HL-60/S4 treated with phorbol 12-myristate 13-acetate at 8.2 ng/mL for 4 days and 3 days (cell line): ENCODE results near the gene ADGRG3.

ENCODE experiments used
- in situ Hi-C: fragments of 300-500 bp; cut with MboI; formaldehyde crosslinking; loops from 2 replicates; pipeline ENCODE4 v1.15.0; 2022; ENCODE audit warnings: low sequenced_read_pairs

ADGRG3 gene

DNA sequence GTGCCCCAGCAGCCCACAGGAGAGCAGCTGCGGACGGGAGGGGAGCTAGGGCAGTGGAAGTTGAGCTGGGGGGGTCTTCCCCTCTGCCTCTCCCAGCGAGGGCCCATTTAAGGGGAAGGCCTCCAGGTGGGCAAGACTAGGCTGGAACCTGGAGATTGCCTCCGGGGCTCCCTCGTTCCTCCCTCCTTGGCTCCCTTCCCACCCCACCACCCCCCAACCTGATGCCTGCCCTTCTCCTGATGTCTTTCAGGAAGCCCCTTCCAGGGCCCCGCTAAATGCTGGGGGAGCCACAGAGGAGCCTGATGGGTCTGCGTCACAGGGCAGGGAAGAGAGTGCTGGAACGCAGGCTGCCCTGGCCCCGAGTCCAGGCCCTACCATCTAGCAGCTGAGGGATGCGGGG is 22.9 kb upstream of the ADGRG3 start:
- in situ Hi-C loops: no loop called here

DNA sequence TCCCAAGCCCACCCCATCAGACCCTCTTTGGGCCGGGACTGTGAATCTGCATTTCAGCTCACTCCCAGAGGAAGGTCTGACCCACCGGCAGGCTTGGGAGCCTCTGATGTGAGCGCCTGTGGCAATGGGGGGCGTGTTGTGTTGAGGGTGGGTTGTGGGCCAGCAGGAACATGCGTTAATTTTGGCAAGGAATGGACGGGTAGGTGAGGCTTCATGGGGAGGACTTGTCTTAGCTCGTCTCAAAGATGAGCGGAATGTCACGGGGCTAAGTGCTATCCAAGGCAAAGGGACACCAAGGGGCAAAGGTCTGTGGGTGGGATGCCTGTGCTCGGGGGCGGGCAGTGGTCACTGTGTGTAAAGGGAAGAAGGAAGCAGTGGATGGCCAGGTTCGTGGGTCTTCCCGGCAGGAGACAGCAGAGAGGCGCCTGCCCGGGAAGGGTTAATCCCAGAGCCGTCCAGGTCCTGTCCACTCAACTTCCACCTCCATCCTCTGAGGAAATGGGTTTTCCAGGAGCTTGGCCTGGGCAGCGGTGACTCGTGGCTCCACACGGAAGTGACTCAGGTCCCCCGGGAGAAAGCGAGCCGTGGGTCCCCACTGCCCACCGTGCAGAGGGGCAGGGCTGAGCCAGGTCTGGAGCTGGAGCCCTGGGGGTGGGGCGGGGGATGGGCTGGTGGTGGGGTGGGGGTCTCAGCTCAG is 22.3 kb upstream of the ADGRG3 start:
- in situ Hi-C loops: no loop called here

DNA sequence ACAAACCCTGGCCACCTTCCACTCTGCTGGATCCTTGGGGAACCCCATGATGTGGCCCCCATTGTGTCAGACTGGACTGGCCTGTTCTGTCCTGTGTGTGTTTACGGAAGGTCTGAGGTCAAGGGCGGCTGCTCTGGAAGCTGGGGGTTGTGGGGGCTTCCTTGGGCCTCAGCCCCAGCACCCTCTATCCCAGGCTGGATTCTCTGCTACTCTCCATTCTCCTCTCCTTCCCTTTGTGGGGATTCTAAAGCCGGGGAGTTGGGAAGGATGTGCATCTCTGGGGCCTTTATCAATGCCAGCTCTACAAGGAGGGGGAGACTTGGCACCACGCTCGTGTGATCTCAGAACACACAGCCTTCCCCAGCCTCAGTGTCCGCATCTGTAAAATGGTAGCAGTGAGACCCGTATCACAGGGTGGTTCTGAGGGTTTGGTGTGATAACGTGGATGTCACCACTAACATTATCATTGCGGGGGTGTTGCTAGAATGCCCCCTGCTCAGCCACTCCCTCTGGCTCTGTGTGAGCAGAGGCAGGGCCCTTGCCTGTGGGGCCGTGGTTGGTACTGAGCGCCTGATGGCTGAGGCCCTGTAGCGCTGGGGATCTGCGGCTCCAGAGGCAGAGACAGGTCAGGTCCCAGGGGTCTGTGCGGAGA is 21.6 kb upstream of the ADGRG3 start:
- in situ Hi-C loops: no loop called here

DNA sequence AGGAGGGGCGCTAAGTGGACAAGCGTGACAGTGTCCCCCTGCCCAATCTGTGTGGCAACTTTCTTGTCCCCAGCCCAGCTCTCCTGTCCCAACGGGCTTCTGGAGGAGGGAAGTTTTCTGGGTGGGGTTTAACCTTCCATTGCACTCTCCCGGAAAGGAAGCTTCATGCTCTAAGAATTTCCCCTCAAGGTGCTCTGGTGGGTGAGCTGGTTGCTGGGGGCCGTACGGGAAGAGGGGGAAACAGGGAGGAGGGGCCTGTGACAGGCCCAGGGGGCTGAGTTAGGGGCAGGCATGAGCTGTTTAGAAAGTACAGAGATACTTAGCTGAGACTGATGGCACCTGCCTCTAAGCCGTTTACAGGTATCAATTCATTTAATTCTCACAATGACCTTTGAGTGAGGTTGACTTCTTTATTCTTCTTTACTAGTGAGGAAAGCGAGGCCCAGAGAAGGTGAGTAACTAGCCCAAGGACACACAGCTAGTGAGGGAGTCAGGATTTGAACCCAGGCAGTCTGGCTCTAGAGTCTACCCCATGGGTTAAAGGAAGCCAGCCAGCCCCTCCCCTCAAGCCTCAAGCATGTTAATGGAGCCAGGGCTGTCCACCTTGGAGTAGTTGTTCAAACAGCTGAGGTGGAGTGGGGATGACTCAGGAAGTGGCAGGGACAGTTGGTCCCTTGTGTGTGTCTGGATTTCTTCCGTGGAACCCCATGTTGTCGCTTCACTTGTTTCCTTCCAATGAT is 20.8 kb upstream of the ADGRG3 start:
- in situ Hi-C loops: no loop called here

DNA sequence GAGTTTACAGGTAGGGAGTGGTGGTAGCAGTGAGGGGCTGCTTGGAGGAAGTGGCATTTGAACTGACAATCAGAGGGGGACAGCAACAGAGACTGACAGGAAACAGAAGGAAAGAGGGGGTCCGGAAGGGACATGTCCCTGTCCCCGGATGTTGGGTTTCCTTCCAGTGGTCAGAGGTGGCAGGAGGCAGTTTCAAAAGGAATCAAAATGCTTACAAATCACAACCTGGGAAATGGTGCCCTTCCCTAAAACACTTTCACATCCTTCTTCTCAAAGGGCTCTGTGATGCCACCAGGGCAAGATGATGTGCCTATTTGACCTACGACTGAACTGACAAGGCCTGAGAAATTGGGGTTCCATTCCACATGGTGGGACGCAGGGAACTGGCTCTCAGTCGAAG is 20.0 kb upstream of the ADGRG3 start:
- in situ Hi-C loops: no loop called here

DNA sequence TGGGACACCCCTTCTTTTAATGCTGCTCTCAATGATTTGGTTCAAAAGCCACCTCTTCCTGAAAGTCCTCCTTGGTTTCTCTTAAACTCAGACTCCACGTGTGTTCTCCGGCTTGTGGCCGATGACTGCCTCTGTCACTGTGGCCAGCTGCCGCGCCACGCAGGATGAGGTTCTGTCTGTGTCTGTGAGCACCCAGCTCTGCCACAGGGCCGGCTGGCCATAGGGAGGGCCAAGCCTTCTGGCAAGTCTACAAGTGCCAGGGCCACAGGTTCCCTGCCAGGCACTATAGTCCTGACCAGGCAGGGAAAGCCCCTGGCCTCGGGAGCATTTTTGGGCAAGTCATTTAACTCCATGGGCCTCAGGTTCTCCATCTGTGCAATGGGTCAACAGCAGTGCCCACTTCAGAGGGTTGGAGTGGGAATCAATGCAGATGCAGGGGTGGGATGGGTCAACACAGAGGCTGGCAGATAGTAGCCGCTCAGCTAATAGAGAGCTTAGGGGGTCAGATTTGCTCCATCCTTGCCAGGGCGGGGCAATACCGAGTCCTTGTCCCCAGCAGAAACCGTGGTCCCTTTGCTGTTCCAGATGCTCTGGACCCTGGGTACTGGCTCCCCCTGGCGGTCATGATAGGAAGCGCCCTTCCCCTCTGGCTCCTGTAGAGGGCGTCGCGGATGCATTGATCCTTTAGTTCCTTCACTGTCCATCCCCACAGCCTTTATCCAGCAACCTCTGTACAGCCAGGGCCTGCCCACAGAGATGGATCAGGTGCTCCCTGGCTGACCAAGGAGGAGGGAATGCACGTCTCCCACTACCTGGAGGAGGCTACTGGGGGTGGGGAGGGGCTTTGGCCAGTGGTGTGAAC is 19.3 kb upstream of the ADGRG3 start:
- in situ Hi-C loops: no loop called here

DNA sequence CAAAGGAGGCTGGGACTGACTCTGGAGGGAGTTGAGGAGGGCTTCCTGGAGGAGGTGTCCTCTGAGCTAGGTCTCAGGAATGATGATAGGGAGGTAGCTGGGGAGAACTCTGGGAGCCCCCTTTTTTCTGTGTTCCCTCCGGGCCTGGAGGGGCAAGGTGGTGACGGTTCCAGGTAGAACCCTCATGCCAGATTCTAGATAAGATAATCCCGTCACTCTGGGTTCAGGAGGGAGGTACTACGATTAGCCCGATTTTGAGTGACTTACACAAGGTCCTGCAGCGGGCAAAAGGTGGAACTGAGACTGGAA is 18.7 kb upstream of the ADGRG3 start:
- in situ Hi-C loops: no loop called here

DNA sequence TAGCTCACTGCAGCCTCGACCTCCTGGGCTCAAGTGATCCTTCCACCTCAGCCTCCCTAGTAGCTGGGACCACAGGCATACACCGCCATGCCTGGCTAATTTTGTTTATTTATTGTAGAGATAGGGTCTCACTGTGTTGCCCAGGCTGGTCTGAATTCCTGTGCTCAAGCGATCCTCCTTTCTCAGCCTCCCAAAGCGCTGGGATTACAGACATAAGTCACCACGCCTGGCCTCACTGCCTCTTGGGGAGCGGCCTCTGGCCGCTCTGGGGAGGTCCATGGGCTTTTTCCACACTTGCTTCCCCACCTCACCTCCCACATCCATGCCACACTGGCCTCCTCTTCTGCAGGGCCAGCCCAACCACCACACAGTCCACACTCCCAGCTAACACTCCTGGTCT is 18.3 kb upstream of the ADGRG3 start:
- in situ Hi-C loops: no loop called here

DNA sequence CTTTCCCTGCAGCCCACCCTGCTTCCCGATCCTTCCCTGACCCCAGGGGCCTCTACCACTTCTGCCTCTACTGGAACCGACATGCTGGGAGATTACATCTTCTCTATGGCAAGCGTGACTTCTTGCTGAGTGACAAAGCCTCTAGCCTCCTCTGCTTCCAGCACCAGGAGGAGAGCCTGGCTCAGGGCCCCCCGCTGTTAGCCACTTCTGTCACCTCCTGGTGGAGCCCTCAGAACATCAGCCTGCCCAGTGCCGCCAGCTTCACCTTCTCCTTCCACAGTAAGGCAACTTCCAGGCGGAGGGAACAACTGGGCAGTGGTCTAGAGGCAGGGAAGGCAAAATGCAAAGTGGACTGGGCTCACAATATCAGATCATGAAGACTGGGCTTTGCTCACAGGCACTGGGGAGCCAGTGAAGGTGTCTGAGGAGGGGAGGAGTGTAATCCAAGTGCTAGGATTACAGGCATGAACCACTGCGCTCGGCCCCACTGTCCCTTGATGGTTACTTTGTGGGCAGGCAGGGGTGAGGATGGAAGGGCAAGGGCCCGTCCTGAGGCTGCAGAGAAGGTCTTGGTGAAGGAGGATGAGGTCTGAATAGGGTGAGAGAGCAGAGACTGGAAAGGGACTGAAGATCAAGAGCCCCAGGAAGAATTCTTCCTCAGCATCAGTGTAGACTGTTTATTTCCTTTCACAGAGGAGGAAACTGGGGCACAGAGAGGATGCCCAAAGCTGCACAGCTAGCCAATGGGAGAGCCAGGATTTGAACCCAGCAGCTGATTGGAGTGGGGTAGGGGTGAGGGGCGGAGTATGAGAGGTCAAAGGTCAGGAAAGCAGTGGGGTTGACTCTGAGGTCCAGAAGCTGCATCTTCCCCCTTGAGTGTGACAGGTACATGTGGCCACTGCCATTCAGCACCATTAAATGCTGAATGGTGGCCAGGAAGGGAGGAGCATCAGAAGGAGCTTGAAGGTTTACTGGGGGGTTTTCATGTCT is 16.5 kb upstream of the ADGRG3 start:
- in situ Hi-C loops: no loop called here

DNA sequence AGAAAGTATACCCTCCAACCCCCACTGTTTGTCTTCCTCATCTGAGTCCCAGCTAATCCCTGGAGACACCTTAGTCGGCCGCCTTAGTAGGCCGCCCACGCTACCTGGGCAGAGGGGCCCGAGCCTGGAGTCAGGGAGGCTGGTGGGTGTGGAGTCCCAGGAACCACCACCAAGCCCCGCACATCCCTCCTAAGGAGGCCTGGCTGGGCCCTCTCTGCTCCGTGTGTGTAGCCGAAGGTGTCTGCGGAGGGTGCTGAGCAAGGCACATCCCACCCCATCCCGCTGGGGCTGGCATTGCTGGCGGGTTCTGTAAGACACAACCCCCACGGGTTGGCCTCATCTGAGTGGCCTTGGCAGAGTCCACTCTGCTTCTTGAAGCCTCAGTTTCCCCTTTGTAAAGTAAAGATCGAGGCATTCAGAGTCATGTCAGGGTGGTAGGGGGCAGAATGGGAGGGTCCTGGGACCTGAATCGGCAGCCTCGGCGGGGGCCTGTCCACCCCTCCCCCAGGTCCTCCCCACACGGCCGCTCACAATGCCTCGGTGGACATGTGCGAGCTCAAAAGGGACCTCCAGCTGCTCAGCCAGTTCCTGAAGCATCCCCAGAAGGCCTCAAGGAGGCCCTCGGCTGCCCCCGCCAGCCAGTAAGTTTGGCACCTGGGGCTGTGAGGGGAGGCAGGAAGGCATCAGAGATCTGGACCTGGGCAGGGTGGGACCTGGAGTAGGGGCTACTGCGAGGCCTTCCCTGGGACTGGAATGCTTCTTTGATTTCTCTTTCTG is 15.2 kb upstream of the ADGRG3 start:
- in situ Hi-C loops: no loop called here

DNA sequence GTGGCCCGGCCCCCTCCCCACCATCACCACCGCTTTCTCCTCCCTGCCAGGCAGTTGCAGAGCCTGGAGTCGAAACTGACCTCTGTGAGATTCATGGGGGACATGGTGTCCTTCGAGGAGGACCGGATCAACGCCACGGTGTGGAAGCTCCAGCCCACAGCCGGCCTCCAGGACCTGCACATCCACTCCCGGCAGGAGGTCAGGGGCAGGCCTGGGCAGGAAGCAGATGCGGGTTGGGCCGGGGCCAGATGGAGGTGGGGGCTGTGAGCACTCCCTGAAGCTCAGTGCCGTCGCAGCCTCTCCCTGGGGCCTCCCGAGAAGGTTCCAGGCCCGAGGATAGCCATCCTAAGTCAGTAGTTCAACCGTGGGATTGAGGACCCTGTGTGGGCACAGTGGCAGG is 14.2 kb upstream of the ADGRG3 start:
- in situ Hi-C loops: no loop called here

DNA sequence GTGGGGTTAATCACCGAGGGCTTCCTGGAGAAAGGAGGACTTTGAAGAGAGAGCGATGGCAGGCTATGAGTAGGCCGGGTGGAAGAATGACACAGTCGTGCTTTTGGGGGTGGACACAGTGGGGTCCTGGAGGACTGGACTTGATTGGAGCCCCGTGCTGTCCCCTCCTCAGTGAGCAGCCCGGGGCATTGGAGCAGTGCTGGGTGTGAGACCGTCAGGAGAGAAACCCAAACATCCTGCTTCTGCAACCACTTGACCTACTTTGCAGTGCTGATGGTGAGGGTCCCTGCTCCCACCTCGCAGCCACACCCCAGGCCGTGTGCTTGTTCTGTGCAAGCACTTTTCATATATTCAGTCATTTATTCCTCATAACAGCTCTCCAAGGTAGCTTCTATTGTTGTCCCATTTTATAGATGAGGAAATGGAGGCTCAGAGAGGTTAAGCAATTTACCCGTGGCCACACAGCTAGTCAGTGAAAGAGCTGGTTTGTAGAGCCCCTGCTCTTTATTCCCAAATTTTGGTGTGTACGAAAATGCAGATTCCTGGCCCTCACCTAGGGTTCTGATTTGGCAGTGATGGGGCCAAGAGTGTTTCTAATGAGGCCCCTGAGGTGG is 11.7 kb upstream of the ADGRG3 start:
- in situ Hi-C loops: no loop called here

DNA sequence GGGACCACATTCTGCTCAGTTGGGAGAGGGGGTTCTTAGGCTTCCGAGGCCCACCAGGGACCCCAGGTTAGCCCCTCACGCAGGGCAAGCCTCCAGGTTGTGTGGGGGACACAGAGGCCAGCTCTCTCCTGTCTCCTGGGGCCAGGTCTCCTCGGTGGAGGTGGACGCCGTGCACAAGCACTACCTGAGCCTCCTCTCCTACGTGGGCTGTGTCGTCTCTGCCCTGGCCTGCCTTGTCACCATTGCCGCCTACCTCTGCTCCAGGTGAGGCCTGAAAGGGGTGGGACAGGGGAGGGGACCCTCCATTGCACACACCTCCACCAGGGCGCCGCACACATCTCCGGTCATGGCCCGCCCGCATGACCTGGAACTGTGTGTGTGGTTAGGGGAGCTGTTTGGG is 10.9 kb upstream of the ADGRG3 start:
- in situ Hi-C loops: no loop called here

DNA sequence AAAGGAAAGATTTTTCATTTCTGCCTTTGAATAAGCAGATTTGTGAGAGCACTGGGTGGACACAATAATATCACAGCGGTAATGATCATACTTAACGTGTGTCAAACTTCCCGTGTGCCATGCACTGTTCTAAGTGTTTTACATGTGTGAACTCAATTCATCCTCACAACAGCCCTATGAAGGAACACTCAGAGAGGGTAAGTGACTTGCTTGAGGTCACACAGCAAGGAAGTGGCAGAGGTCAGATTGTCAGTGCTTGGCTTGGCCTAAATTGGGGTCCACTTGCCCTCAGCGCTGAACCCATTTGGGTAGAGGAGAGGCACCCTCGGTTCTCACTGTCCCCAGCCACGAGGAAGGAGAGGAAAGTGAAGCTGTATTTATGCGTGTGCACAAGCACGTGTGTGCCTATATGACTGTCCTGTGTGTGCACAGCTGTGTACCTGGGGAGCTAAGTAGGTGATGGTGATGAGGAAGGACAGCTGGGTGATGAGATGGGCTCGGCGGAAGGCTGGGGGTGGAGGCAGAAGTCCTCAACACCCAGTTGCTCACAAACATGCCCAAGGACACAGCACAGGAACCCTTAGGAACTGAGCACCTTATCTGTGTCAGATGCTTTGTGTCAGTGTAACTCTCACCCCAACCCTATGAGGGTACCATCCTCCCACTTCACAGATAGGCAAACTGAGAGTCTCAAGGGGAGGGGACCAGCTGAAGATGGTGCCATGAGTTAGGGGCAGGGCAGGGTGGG is 9.8 kb upstream of the ADGRG3 start:
- in situ Hi-C loops: no loop called here

DNA sequence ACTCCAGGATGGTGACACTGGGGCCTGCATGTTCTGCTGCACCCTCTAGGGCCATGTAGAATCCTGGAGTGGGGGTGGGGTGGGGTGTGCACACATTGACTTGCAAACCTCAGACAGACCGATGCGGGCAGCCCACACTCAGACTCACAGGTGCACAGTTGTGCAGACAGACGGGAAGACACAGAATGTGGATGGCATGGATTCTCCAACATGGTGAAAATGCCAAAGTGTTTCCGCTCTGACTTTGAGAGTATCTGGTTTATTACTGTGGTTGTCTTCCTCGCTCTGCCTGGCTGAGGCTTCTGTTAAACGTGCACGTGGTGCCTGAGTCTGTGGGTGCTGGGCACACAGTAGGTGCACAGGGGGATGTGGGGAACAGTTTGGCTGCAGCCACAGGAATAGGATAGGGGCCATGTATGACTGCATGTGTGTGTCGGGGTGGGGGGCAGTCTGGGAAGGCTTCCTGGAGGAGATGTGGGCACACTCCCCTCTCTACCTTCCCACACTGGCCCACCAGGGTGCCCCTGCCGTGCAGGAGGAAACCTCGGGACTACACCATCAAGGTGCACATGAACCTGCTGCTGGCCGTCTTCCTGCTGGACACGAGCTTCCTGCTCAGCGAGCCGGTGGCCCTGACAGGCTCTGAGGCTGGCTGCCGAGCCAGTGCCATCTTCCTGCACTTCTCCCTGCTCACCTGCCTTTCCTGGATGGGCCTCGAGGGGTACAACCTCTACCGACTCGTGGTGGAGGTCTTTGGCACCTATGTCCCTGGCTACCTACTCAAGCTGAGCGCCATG is 9.0 kb upstream of the ADGRG3 start:
- in situ Hi-C loops: no loop called here

DNA sequence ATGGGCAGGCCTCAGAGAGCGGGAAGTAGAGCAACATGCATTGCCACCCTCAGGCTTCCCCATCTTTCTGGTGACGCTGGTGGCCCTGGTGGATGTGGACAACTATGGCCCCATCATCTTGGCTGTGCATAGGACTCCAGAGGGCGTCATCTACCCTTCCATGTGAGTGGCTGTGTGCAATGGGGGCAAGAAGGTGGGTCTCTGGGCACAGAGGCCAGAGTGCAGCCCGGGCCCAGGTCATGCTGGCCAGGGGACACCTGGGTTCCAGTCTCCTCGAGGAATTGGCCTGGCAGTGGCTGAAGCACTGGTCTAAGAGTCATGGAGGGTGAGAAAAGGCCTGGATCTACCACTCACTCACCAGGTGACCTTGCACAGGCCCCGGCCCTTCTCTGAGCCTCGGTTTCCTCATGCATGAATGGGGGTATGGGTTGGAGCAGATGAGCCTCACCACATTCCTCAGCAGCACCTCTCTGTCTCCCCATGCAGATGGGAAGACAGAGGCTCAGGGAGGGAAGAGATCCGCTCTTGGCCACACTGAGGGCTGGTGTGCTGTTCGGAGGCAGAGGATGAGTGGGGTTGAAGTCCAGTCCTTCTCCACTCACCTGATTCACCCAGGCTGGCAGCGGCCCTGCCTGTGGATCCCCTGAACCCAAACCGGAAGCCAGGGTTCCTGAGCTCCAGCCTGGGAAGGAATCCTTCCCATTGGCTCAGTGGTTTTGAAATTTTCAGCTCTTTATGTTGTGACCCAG is 7.2 kb upstream of the ADGRG3 start:
- in situ Hi-C loops: no loop called here

DNA sequence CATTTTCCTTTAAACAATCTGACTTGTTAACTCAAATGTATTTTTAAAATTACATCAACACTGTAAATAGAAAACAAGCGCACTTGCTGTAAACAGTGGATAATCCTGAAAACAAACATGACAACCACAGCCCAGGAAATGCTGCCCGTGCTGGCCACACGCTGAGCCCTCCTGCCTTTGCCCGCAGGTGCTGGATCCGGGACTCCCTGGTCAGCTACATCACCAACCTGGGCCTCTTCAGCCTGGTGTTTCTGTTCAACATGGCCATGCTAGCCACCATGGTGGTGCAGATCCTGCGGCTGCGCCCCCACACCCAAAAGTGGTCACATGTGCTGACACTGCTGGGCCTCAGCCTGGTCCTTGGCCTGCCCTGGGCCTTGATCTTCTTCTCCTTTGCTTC is 6.6 kb upstream of the ADGRG3 start:
- in situ Hi-C loops: no loop called here
